GM21529 (cell line): ENCODE data around the gene FRMD1.

Source experiments
- ATAC-seq: cut with Tn5 transposase; IDR thresholded peaks from one replicate; pipeline ENCODE4 v1.9.1; 2021; ENCODE audit not compliant: unreplicated experiment

The FRMD1 gene

GRCh38 chr6:168012431-168013249 is 66.4 kb downstream of the FRMD1 start:
- ATAC-seq = no peak

- ATAC-seq = no peak
These were observed 67.7 kb downstream of the FRMD1 start for GRCh38 chr6:168011291-168011690.

- no peak for ATAC-seq
These were observed 69.7 kb downstream of the FRMD1 start for GRCh38 chr6:168009331-168009730.

- ATAC-seq = no peak
These were observed 71.2 kb downstream of the FRMD1 start for GRCh38 chr6:168007592-168008338.

- no peak for ATAC-seq
These were observed 73.2 kb downstream of the FRMD1 start for GRCh38 chr6:168005796-168006195.

- no peak for ATAC-seq
These were observed 74.1 kb downstream of the FRMD1 start for GRCh38 chr6:168004945-168005344.

GRCh38 chr6:168004023-168004422 is 75.0 kb downstream of the FRMD1 start:
- no peak for ATAC-seq
